Hepatocyte (in vitro differentiated cells): ENCODE data around the gene FGD4. TPM values are rescaled to one million over a fixed set of nuclear protein-coding genes. Genes with fewer than 3 reads are reported as not detected.
A peak's percentile ranks its signal among the peaks of the same experiment; 100 is the strongest.

ENCODE experiments used
- DNase-seq: peaks from one replicate; pipeline ENCODE4 v3.0.0-alpha.2; 2016; ENCODE audit warnings: low spot score
- H2AFZ ChIP-seq: fragments of 200-600 bp; sonication (generic); 2 replicates; pipeline ENCODE4 v1.6.0; 2016; ENCODE audit warnings: antibody characterized with exemption, mild to moderate bottlenecking
- H3K27ac ChIP-seq: fragments of 200-600 bp; sonication (generic); 2 replicates; pipeline ENCODE4 v1.5.1; 2016; ENCODE audit warnings: mild to moderate bottlenecking
- H3K27me3 ChIP-seq: fragments of 200-600 bp; sonication (generic); 2 replicates; pipeline ENCODE4 v1.6.1; 2016
- H3K36me3 ChIP-seq: fragments of 200-600 bp; sonication (generic); replicated peaks from 2 replicates; pipeline ENCODE4 v1.5.1; 2016; ENCODE audit warnings: low read depth; ENCODE audit not compliant: insufficient read depth
- H3K4me1 ChIP-seq: fragments of 200-600 bp; sonication (generic); 2 replicates; pipeline ENCODE4 v1.5.1; 2016; ENCODE audit warnings: mild to moderate bottlenecking, moderate library complexity; ENCODE audit not compliant: insufficient read depth
- H3K4me2 ChIP-seq: fragments of 200-600 bp; sonication (generic); 2 replicates; pipeline ENCODE4 v1.6.0; 2016
- H3K4me3 ChIP-seq: fragments of 200-600 bp; sonication (generic); 2 replicates; pipeline ENCODE4 v1.5.1; 2016; ENCODE audit warnings: mild to moderate bottlenecking
- H3K79me2 ChIP-seq: fragments of 200-600 bp; sonication (generic); 2 replicates; pipeline ENCODE4 v1.6.0; 2017; ENCODE audit warnings: mild to moderate bottlenecking
- H3K9me2 ChIP-seq: fragments of 200-600 bp; sonication (generic); replicated peaks from 2 replicates; pipeline ENCODE4 v1.6.0; 2017; ENCODE audit warnings: mild to moderate bottlenecking; ENCODE audit not compliant: insufficient read depth
- H3K9me3 ChIP-seq: fragments of 200-600 bp; sonication (generic); 2 replicates; pipeline ENCODE4 v1.5.1; 2016; ENCODE audit warnings: low read depth, mild to moderate bottlenecking
- H4K20me1 ChIP-seq: fragments of 200-600 bp; sonication (generic); 2 replicates; pipeline ENCODE4 v1.6.0; 2016; ENCODE audit warnings: mild to moderate bottlenecking; ENCODE audit not compliant: insufficient read depth, poor library complexity, severe bottlenecking
- CTCF ChIP-seq: fragments of 200-600 bp; sonication (generic); IDR thresholded peaks from 2 replicates; pipeline ENCODE4 v1.5.1; 2016; ENCODE audit warnings: antibody characterized with exemption, mild to moderate bottlenecking; ENCODE audit not compliant: poor library complexity
- EZH2 ChIP-seq: fragments of 200-600 bp; sonication (generic); IDR thresholded peaks from 2 replicates; pipeline ENCODE4 v1.6.1; 2016; ENCODE audit warnings: antibody characterized with exemption, mild to moderate bottlenecking, borderline replicate concordance
- EZH2phosphoT487 ChIP-seq: fragments of 200-600 bp; sonication (generic); IDR thresholded peaks from one replicate; pipeline ENCODE4 v1.6.1; 2018; ENCODE audit warnings: antibody characterized with exemption, mild to moderate bottlenecking, low read depth, moderate library complexity; ENCODE audit not compliant: unreplicated experiment, severe bottlenecking
- whole genome bisulfite sequencing: methylation state at CpG from one replicate; pipeline ENCODE4 v1.1.6; 2016; ENCODE audit warnings: low lambda C conversion rate; ENCODE audit errors: missing lambda C conversion rate; 5-methylcytosine and 5-hydroxymethylcytosine counted together
- polyA plus RNA-seq: library from polyadenylated mRNA; unstranded; fragments of >200 nt; fragmentation: Nextera tagmentation; extraction: Ambion mirVana; gene quantifications from 2 replicates; pipeline ENCODE4 v1.2.1, GENCODE V29; 2016
- total RNA-seq: library from RNA; depleted of rRNA; stranded (reverse); fragments of >200 nt; gene quantifications from 2 replicates; pipeline ENCODE4 v1.2.3, GENCODE V29; 2014

FGD4 gene
- total and polyA plus RNA-seq, 2 experiments from 2014 or later = 15.2 to 41.5 TPM

- no peaks in the 10 kb centered on the region for H3K9me3 ChIP-seq
- H3K9me2 ChIP-seq = no peaks in the 10 kb centered on the region
- no peaks in the 10 kb centered on the region for H3K27me3 ChIP-seq
- no peak overlapping the region for H2AFZ ChIP-seq
- no peak overlapping the region for H3K4me2 ChIP-seq
- no peak overlapping the region for H3K4me3 ChIP-seq
- WGBS = 89% methylated on average over 6 of the region's 6 CpGs
- H3K79me2 ChIP-seq = peaks cover 87% of the 10 kb centered on the region
- H3K27ac ChIP-seq = no peak overlapping the region
- no peak for DNase-seq
- no peaks in the 10 kb centered on the region for H4K20me1 ChIP-seq
- no peaks in the 10 kb centered on the region for H3K36me3 ChIP-seq
- H3K4me1 ChIP-seq = peaks cover under 1% of the 10 kb centered on the region
- TF ChIP-seq EZH2 (no peak), EZH2phosphoT487 (no peak), CTCF (no peak)
These were observed 31.7 kb downstream of the FGD4 start for GRCh38 chr12:32431025-32431424.

- TF ChIP-seq EZH2phosphoT487 = no peak
- no peak for TF ChIP-seq CTCF
- TF ChIP-seq EZH2 = no peak
- Histone ChIP-seq H3K4me3 (no peak overlapping the region), H2AFZ (no peak overlapping the region), H3K27ac (peak overlapping the region; percentile 60), H3K4me2 (no peak overlapping the region), H3K36me3 (no peaks in the 10 kb centered on the region), H3K9me3 (no peaks in the 10 kb centered on the region), H3K4me1 (peaks cover 17% of the 10 kb centered on the region), H3K27me3 (no peaks in the 10 kb centered on the region), H4K20me1 (peaks cover 6% of the 10 kb centered on the region), H3K79me2 (peaks cover 82% of the 10 kb centered on the region), H3K9me2 (no peaks in the 10 kb centered on the region)
- WGBS = 60% methylated on average over 7 of the region's 7 CpGs
- DNase-seq = no peak
These were observed 36.8 kb downstream of the FGD4 start for GRCh38 chr12:32435921-32436705.

- H3K9me2 ChIP-seq = no peaks in the 10 kb centered on the region
- peak overlapping the region; percentile 60 for H3K27ac ChIP-seq
- H2AFZ ChIP-seq = no peak overlapping the region
- peak overlapping the region; percentile 2 for H3K4me2 ChIP-seq
- 42% methylated on average over 9 of the region's 9 CpGs for WGBS
- peaks cover 84% of the 10 kb centered on the region for H3K79me2 ChIP-seq
- no peaks in the 10 kb centered on the region for H3K36me3 ChIP-seq
- no peaks in the 10 kb centered on the region for H3K27me3 ChIP-seq
- H4K20me1 ChIP-seq = peaks cover 6% of the 10 kb centered on the region
- H3K4me3 ChIP-seq = no peak overlapping the region
- peak; percentile 53 for DNase-seq
- no peaks in the 10 kb centered on the region for H3K9me3 ChIP-seq
- TF ChIP-seq EZH2phosphoT487 (no peak), EZH2 (no peak), CTCF (no peak)
- peaks cover 17% of the 10 kb centered on the region for H3K4me1 ChIP-seq
These were observed 37.7 kb downstream of the FGD4 start for GRCh38 chr12:32437095-32437515.
